GM04504 (cell line): ENCODE results near the gene OLFM2.

Source experiments
- DNase-seq: peaks from one replicate; pipeline ENCODE4 v3.0.0-alpha.2; 2012; ENCODE audit warnings: low read depth

Gene OLFM2

GRCh38 chr19:9906475-9907087 is 29.7 kb downstream of the OLFM2 start:
- DNase-seq, result no peak

- no peak for DNase-seq
Observed at GRCh38 chr19:9903336-9903735, 33.0 kb downstream of the OLFM2 start.

- no peak for DNase-seq
Observed at GRCh38 chr19:9901642-9902041, 34.7 kb downstream of the OLFM2 start.

- DNase-seq, result no peak
Observed at GRCh38 chr19:9901020-9901419, 35.3 kb downstream of the OLFM2 start.

- DNase-seq, result no peak
Observed at GRCh38 chr19:9891609-9892373, 44.5 kb downstream of the OLFM2 start.

GRCh38 chr19:9885077-9885552 is 51.2 kb downstream of the OLFM2 start:
- peak; percentile 18 for DNase-seq

GRCh38 chr19:9883764-9884163 is 52.6 kb downstream of the OLFM2 start:
- no peak for DNase-seq

- no peak for DNase-seq
Observed at GRCh38 chr19:9883231-9883758, 53.0 kb downstream of the OLFM2 start.

- no peak for DNase-seq
Observed at GRCh38 chr19:9881720-9882119, 54.6 kb downstream of the OLFM2 start.

- no peak for DNase-seq
Observed at GRCh38 chr19:9878511-9879196, 57.7 kb downstream of the OLFM2 start.

- DNase-seq, result no peak
Observed at GRCh38 chr19:9877780-9878510, 58.4 kb downstream of the OLFM2 start.

- DNase-seq, result no peak
Observed at GRCh38 chr19:9875796-9876195, 60.5 kb downstream of the OLFM2 start.

GRCh38 chr19:9875031-9875627 is 61.2 kb downstream of the OLFM2 start:
- DNase-seq, result no peak

GRCh38 chr19:9872618-9873242 is 63.6 kb downstream of the OLFM2 start:
- DNase-seq, result no peak

- no peak for DNase-seq
Observed at GRCh38 chr19:9871626-9872338, 64.5 kb downstream of the OLFM2 start.

GRCh38 chr19:9868983-9869617 is 67.2 kb downstream of the OLFM2 start:
- no peak for DNase-seq

- DNase-seq, result no peak
Observed at GRCh38 chr19:9865732-9866501, 70.4 kb downstream of the OLFM2 start.

GRCh38 chr19:9863759-9864158 is 72.6 kb downstream of the OLFM2 start:
- DNase-seq, result no peak

GRCh38 chr19:9862938-9863337 is 73.4 kb downstream of the OLFM2 start:
- DNase-seq, result no peak
